HG03139 (cell line): ENCODE measurements around the gene IRF2BPL.

ENCODE experiments used
- ATAC-seq: cut with Tn5 transposase; IDR thresholded peaks from one replicate; pipeline ENCODE4 v1.9.1; 2021; ENCODE audit not compliant: unreplicated experiment

IRF2BPL gene

DNA sequence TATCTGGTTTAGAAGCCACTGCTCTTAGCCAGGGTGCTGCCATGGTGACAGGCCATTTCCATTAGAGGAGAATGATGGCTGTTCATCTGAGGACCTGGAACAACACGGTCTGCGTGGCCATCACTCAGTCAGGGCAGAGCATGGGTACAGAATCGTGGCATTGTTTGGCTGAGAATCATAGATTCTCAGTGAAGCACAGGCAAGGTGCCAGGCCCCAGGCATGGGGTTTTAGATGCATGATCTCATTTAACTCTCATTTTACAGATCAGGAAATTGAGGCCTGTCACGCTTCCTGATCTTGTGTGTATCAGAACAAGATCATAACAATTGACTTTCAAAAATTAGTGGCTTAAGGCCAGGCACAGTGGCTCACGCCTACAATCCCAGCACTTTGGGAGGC is 26.8 kb upstream of the IRF2BPL start:
- no peak for ATAC-seq

DNA sequence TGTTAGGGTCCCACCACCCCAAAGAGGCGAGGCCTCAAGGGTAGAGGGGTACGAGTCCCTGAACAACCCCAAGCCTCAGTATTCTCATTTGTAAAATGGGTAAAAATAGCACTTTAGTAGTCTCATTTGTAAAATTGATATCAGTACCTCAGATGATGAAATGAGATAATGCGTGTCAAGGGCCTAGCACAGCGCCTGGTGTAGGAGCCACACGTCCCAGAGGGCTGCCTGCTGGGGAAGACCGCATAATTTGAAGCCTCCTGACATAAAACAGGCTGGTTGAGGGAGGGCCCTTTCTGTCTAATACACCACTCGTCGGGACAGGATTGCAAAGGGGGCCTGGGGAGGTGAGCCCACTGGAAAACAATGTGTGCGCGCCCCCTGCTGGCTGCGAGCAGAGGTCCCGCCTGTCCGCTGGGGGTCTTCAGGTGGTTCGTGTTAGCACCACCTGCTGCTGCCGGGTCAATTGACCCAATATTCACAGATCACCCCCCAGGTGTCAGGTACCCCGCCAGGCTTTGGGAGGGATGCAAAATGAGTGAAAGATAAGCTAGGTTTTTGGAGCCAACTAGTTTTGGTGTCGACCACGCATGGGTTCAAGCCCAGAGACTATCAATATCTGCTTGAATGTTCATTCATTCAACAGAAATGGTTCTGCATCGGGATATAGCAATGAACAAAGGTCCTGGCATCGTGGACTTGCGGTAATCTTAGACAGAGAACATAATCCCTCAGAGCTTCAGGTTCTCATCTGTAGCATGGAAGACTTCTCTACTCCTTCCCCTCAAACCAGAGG is 24.7 kb upstream of the IRF2BPL start:
- ATAC-seq = peak; percentile 79

DNA sequence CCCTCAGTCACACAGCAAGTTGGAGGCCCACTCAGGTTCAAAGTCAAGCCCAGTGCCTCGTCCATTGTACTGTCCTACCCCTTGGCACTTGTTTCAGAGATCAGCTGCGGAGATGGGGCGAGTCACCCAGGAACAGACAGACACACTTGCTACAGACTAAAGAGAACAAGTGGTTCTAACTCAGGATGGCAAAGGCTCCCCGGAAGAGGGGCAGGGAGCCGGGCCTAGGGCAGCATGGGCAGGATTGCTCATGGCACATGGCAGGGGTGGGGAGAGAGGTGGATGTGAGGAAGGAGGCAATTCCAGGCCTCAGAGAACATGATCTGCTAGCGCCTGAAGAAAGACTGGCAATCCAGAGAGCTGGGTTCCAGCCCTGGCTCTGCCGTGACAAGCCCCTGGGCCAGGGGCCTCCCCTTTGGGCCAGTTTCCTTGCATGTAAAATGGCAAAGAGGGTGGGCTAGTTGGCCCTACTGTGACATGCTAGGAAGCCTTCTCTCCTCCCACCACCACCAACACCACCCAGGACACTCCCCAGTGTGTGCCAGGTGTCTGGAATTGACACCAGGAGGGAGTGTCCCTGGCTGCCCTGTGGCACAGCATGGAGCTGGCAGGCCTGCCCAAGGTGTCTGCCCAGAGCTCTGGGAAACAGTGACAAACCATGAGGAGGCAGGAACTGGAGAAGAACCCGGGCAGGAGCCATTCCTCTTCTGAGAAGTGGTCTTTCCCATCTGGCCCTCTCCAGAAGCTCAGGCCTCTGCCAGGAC is 24.0 kb upstream of the IRF2BPL start:
- ATAC-seq = no peak

DNA sequence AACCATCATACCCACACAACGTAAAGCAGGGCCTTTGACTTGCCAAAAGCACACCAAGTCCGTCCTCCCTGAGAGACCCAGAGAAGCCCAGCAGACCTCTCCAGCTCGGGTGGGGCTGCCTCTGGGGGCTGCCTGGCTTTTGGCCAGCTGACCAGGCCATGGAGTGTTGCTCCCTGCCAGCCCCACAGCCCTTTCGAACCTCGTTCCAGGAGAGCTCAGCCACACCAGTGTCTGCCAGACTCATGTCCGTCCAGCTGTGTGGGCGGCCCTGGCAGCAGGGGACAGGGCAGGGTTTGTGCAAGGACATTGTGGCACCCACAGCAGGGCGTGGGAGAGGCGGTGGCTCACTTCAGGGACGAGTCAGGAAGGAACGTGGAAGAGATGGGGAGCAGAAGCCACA is 22.6 kb upstream of the IRF2BPL start:
- no peak for ATAC-seq

DNA sequence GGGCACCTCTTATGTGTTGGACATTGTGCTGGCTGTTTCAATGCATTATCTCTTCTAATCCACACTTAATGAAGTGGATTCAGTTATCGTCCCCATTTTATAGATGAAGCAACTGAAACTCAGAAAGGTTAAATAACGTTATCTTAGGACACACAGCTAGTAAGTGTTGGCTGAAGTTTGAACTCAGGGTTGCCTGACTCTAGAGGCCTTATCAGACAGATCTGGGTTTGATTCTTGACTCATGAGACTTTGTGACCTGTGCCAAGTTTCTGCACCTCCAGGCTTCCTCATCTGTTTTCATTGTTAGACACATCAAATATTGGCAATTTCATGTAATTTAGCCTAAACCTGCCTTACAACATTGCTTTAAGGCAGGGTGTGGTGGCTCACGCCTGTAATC is 18.2 kb upstream of the IRF2BPL start:
- ATAC-seq = no peak

DNA sequence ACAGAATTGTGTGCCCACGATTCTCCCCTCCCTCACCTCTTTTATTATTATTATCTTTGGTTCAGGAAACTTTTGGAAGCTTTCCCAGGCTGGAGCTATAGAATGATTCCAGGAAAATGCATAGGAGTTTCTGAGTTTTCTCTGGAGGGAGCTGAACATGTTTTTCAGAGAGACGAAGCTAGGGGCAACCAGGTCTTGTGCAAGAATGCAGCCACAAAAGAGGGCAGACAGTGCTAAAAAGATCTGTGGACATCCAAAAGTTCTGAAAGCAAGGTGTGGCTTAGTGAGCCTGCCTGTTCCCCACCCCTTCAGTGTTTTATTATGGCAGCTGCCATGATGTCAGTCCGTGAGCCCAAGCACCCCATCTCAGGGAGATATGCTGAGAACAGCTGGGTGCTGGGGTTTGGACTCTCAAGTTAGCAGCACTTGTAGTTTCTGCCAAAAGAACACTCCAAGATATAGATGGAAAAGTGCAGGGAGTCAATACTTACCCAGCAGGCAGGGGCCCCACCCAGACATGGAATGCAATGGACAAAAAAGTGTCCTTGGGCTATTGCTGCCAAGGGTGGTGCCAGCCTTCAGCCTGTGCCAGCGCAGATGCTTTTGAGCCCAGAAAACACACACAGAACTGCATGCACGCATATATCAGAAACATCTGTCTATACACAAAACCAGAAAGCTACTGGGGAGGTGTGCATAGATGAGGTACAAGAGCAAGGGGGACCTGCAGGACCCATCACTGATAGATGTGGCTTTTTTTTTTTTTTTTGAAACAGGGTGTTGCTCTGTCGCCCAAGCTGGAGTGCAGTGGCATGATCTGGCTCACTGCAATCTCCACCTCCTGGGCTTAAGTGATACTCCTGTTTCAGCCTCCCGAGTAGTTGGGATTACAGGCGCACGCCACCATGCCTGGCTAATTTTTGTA is 17.0 kb upstream of the IRF2BPL start:
- no peak for ATAC-seq

DNA sequence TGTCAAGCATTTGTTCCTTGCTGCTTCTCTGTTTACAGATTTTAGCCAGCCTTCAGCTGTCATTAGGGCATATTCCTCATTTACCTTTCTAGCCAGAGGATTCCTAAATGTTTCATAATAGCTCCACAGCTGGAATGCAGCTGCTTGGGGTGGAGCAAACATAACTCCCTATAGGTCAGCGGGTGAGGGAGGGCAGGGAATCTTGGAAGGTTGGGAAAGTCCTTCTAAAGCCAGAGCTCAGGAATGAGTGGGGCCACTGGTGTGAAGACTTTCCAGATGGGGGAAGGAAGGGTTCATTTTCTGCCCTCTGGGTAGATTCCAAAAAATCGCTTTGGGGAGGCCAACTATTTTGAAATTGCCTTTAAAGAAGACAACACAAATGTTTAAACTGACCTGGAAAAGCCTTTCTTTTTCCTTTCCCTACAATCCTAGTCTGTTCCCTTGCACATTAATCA is 16.3 kb upstream of the IRF2BPL start:
- ATAC-seq = no peak

DNA sequence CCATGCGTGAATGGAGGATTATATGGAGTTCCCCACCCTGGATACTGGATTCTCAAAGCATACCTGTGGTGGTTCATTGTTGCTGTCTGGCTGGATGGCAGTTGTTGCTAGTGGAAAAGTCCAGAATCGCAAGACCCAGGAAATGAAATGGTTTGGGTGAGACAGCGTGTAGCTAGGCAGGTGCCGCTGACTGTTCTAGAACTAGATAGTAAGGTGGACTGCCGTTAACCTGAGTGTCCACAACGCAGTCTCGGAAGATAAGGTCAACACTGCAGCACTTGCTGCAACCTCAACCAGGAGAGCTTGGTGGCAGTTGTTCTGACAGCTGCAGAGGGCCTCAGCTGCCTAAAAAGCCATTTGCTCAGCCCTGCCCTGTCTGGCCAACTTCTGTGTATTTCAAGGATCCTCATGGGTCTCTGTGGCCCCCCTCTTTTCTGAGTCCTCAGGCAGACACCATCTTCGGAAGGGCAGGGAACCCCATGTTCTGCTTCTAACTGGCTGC is 15.5 kb upstream of the IRF2BPL start:
- ATAC-seq = no peak

DNA sequence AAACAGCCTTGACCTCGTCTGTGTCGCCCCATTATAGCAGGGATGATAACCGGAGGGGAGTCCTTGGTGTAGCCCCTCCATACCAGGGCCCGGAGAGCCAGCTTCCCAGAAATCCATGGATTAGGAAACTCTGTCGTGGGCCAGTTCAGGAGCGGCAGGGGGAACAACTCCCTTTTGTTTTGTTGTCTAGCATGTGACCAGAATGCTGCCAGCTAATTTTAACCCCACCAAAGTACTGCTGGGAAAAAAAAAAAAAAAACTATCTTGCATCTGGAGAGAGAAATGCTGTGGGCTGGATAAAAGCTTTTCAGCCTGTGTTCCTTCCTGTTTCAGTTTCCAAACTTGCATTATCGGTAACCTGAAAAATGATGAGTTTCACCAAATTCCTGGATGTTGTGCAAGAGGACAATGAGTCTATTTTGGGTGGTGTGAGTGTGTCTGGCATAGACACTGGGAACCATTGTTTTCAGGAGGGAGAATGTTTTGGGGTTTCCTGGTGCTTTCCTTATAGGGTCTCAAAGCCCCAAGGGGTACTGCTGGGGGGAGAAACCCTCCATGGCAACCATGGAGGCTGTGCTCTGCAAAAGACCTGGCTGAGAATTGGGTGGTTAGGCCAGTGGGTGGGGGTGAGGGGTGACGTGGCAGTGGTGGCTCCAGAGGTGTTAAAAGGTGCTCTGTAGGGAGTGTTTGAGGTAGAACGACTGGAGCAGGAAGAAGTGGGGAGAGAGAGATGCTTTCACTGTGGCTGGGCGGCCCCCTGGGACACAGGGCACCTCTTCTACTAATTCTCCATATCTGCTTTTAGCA is 14.9 kb upstream of the IRF2BPL start:
- no peak for ATAC-seq

DNA sequence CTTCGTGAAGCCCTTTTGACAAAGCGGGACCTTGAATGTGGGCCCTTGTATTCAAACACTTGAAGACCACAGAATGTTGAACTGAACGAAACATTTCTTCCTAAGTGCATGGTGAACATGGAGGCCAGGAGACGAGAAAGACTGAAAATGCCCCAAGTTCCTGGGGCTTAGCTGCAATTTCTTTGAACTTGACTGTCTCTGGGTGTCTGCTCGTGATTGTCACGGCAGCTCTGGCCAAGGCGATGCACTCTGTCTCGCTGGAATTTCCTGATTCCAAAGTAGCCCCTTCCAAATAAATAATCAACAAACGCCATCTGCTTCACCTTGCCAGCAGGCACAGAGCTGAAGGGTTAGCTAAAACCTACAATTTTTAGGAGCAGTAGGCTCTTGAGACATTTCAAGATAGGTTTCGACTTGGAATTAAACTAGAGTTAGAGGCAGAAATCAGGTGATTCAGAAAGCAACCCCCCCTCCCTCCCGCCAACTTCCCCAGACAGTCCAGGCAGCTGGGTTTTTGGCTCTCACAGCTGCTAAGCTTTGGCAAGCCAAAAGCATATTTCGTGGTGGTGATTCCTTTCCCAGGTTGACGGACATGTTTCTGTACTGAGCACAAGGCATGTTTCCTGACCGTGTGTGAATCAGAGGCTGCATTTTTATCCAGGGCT is 13.5 kb upstream of the IRF2BPL start:
- ATAC-seq = no peak

DNA sequence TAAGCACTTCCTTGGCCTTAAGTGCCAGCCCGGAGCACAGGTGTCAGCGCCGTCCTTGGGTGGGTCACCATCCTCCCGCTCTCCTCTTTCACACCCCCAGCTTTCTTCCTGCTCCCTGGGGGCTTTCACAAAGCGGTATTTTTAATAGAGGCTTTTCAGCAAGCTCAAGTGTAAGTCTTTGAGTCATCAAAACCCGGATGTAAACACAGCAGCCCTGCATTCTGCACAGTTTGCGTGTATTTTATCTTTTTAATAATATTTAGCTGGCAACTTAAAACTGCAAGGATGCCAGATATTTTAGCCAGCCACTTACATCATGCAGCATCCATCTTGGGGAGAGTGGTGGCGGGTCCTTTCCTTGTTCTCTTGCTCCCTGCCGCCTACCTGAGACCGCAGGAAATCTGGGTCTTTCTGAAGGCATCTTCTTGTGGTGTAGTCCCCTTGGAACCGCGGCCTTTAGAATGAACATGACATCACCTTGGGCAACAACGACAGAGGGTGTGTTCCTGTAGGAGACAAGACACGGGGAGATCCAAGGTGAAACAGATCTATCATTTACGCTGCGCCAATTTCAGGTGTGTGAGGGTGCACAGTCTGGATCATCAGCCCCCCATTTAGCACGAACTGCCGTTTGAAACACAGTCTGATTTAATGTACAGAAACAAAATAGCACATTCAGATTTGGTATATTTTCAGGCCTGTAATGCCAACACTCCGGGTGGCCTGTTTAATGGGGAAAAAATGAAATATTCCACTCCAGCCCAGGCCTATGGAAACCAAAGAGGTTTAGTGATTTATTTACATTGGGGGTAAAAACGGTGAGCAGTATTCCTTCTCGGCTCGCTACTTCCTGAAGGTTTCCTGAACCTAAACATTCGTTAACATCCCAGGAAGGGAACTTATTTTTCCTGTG is 12.5 kb upstream of the IRF2BPL start:
- ATAC-seq = no peak

DNA sequence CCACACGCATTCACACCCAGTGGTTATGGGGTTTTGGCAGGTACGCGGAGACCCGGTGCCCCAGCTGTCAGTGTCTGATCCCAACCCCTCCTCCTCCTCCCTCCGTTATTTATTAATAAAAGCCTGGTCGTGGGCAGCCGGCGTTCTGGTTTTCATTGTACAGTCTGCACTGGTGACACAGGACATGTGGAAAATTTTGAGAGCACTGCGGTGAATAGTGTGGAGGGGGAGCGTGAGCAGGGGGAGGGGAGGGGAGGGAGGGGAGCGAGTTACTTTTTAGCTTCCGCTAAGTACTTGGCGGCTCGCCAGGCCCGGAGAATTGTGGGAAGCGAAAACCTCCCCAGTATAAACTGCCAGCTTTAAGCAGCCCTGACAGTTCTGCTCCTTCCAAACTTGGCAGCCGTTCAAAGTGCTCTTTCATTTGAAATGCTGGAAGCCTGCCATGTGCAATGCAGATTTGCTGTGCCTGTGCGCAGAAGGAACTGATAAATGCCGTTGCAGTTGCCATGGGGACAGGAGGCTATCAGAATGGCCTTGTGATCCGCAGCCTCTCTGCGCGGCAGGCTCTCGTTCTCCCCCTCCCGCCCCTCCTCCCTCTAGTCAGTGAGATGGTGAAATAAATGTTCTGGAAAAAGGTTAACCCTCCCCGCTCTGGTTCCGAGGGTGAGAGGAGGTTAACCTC is 11.7 kb upstream of the IRF2BPL start:
- ATAC-seq = peak; percentile 51

DNA sequence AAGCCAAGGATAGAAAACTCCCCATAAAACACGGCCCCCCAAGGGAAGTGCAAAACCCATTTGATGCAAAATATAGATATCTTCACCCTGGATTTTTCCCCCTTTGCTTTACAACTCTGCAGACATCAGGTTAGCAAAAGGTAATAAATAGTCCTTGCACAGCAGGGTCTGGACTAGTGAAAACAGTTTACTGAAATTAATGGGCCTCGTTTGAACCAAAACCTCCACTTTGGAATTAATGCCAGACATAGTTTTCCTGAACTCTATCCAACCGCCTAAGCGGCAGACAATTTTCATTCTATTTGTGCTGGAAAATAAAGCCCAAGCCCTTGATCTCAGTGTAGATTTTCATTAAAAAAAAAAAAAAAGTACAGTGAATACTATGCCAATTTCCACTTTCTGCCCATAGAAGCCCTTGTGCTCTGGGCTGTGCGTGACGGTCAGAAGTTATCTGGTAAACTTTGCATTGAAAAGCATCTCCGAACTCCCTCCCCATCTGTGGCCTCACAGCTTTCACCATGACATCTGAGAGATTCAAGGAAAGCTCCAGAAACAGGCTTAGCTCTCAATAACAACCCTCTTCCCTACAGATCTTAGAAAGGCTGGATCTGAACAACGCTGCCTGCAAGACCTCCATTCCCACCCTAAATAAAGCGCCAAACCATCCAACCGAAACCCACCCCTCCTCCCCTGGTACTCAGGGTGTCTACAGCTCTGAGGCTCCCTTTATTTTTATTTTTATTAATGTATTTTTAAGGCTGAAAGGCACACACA is 11.0 kb upstream of the IRF2BPL start:
- ATAC-seq = peak; percentile 1

DNA sequence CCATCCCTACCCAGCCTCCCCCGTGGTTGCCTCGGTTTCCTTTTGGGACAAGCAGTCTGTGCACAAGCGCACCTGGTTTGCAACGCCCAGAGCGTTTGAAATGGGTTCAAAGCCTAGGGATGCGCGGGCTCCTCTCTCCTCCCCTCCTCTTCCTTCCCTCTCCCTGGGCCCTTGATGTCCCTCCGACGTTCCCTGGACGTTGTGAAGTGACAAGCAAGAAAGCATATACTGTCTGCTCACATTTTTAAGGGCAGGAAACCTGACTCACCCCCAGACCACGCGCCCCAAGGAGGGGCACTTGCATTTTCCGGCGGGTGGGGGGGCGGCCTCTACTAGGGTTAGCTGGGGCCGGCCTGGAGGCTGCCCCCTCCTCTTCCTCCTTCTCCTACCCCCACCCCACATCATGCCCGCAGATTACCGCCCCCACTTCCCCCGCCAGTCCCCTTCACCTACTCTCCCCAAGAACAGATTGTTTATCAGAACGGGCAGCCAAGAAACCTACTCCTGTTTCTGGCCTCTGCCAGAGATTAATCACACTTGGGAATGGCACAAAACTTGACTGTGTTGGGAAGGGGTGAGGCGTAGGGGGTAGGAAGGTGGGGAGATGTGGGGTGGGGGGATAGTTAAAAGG is 9.5 kb upstream of the IRF2BPL start:
- no peak for ATAC-seq

DNA sequence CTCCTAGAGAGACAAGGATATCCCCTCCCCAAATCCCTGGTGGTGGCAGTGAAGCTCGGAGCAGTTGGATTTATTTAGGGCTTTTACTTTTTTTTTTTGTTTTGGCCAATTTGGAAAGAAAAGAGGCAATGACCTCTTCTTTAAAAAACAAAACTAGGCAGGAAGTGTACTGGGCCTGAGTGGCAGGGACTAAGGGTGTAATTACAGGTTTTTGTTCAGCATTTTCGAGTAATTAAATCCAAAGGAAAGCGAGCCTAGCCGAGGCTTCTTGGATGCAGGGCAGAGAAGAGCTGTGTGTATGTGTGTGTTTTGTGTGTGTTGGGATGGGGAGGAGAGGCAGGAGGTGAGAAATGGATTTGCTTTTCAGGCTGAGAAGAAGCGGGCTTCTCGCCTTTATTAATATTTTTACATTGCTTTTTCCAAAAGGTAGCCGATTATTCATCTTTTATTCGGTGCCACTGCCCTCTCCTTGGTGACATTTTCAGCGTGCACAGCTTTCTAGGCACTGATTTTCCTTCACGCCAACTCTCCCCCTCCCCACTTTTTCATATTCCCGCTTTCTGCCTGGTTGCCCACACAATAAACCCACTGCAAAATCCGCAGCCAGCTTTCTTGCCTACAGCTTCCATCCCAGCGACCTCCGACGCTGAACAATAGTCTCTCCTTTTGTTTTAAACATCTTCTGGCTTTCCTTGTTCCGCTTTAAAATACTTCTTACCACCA is 8.9 kb upstream of the IRF2BPL start:
- no peak for ATAC-seq

DNA sequence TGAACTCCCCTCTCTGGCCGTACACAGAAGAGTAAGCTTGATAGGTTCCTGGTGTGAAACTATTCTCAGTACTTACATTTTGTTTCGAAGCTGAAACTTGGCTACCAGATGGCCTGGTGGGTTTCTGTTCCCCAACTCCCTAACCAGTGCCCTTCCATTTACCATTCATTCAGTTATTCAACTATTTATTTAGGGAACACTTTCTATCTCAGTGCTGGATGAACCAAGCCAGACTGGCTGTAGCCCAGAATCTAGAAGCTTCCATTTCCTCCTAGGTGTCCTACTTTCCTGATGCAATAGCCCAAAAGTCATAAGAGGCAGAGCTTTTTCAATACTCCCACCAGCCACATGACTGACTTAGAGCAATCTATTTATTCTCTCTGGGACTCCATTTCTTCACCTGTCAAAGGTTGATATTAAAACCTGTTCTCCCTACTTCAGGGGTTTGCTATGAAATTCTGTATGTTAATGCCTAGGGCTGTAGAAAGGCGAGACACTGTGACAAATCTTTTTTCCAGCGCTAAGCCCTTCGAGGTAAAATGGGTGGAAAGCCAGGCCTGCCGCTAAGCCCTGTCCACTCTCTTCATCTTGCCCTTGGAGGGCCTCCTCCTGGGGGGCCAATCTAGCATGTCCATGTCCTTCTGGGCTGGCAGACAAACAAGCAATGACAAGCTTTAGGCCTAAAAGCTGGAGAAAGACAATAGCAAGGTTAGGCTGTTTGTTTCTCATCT is 8.1 kb upstream of the IRF2BPL start:
- ATAC-seq = no peak
